HepG2 (cell line): Measurements from ENCODE around the gene ALB. TPM values are rescaled to one million over a fixed set of nuclear protein-coding genes. Genes with fewer than 3 reads are reported as not detected.

ENCODE experiments used
- AHDC1 ChIP-seq: sonication (generic); formaldehyde crosslinking; IDR thresholded peaks from 2 replicates; pipeline ENCODE4 v1.5.1; 2020; ENCODE audit warnings: mild to moderate bottlenecking, missing genetic modification reagents, borderline replicate concordance
- CEBPZ ChIP-seq: IDR thresholded peaks from 2 replicates; pipeline ENCODE4 v1.6.1; 2012; ENCODE audit warnings: low read length, improper control_type of control experiment
- DMTF1 ChIP-seq: sonication (generic); formaldehyde crosslinking; IDR thresholded peaks from 2 replicates; pipeline ENCODE4 v1.4.0; 2020; ENCODE audit warnings: mild to moderate bottlenecking, missing genetic modification reagents
- MAX ChIP-seq: IDR thresholded peaks from 2 replicates; pipeline ENCODE4 v1.6.1; 2012; ENCODE audit warnings: inconsistent platforms
- RFX1 ChIP-seq: fragments of 450-650 bp; IDR thresholded peaks from 2 replicates; pipeline ENCODE4 v1.6.1; 2017
- TMF1 ChIP-seq: sonication (generic); formaldehyde crosslinking; IDR thresholded peaks from 2 replicates; pipeline ENCODE4 v1.8.1; 2022; ENCODE audit warnings: low read depth, missing genetic modification reagents
- YY1 ChIP-seq: IDR thresholded peaks from 2 replicates; pipeline ENCODE4 v1.6.1; 2011; ENCODE audit warnings: low read length, low read depth, moderate library complexity, mild to moderate bottlenecking; ENCODE audit not compliant: insufficient read depth, insufficient replicate concordance
- ZFP36L2 ChIP-seq: sonication (generic); formaldehyde crosslinking; IDR thresholded peaks from 2 replicates; pipeline ENCODE4 v1.4.0; 2020; ENCODE audit warnings: missing genetic modification reagents
- ZMYM4 ChIP-seq: sonication (generic); formaldehyde crosslinking; IDR thresholded peaks from 2 replicates; pipeline ENCODE4 v1.8.1; 2023; ENCODE audit warnings: mild to moderate bottlenecking, missing genetic modification reagents
- ZNF225 ChIP-seq: sonication (generic); formaldehyde crosslinking; IDR thresholded peaks from 2 replicates; pipeline ENCODE4 v1.4.0; 2020; ENCODE audit warnings: mild to moderate bottlenecking, missing genetic modification reagents
- ZNF441 ChIP-seq: sonication (generic); formaldehyde crosslinking; IDR thresholded peaks from 2 replicates; pipeline ENCODE4 v1.7.0; 2021; ENCODE audit warnings: missing genetic modification reagents, borderline replicate concordance
- ZNF496 ChIP-seq: sonication (generic); formaldehyde crosslinking; IDR thresholded peaks from 2 replicates; pipeline ENCODE4 v1.8.1; 2023; ENCODE audit warnings: mild to moderate bottlenecking, moderate library complexity, missing genetic modification reagents; ENCODE audit not compliant: insufficient replicate concordance
- ZNF512B ChIP-seq: sonication (generic); formaldehyde crosslinking; IDR thresholded peaks from 2 replicates; pipeline ENCODE4 v1.5.1; 2020; ENCODE audit warnings: missing genetic modification reagents, mild to moderate bottlenecking, borderline replicate concordance
- ZNF552 ChIP-seq: sonication (generic); formaldehyde crosslinking; IDR thresholded peaks from 2 replicates; pipeline ENCODE4 v1.9.0; 2022; ENCODE audit warnings: missing genetic modification reagents, mild to moderate bottlenecking, borderline replicate concordance
- ZNF614 ChIP-seq: IDR thresholded peaks from 2 replicates; pipeline ENCODE4 v1.6.1; 2018; ENCODE audit warnings: missing biosample characterization, missing genetic modification reagents, inconsistent platforms, borderline replicate concordance
- polyA plus RNA-seq, 8 experiments: library from polyadenylated mRNA; depleted of rRNA in 3 of 8; stranded (reverse) in 7 of 8; unstranded in 1 of 8; fragments of >200 nt; fragmentation: Illumina TruSeq in 4 of 8; extraction: Trizol in 4 of 8; gene quantifications; 2 replicates each; pipeline versions ENCODE4 v1.2.1 to v1.2.3, GENCODE V29; 2011 to 2016; ENCODE audit warnings: low read depth in 4 of 8, missing spikeins in 1 of 8, mixed read lengths in 1 of 8; ENCODE audit not compliant: insufficient read depth in 1 of 8
- total RNA-seq, 5 experiments: library from RNA; depleted of rRNA; stranded (reverse); fragments of >200 nt; fragmentation: Illumina TruSeq; extraction: Trizol; gene quantifications; 2 replicates each; pipeline ENCODE4 v1.2.3, GENCODE V29; 2016; ENCODE audit warnings: low read depth in 1 of 5

ALB gene
- total and polyA plus RNA-seq, 2 of the 13 experiments (the other 11 are each of a cell fraction or from before 2014, with no cell fraction given), result 22,259 to 22,625 TPM

GRCh38 chr4:73434311-73434710, 30.2 kb downstream of the ALB start (continued):
- TF ChIP-seq ZNF512B (no peak), ZNF552 (no peak), DMTF1 (no peak), ZNF496 (no peak), ZNF614 (CRISPR knock-in tag) (peak; percentile 27; the same call in 1 of the 2 replicates), ZNF225 (CRISPR knock-in tag) (no peak), ZNF441 (CRISPR knock-in tag) (no peak), YY1 (no peak), AHDC1 (no peak), RFX1 (no peak), CEBPZ (no peak), MAX (no peak), ZMYM4 (CRISPR knock-in tag) (peak; percentile 49; the same call in 1 of the 2 replicates), ZFP36L2 (CRISPR knock-in tag) (no peak), TMF1 (CRISPR knock-in tag) (no peak)
